ENCODE data around the gene PDXK. TPM values are rescaled to one million over a fixed set of nuclear protein-coding genes. Genes with fewer than 3 reads are reported as not detected.

PDXK gene
- polyA plus RNA-seq, 3 donors: 128 to 214 (median 210) TPM

- peak; percentile 44 to 69 (median 52) for DNase-seq
- Mint-ChIP-seq H3K4me1 (peaks cover 23% of the 10 kb centered on the region), H3K4me3 (peak overlapping the region in 1 of 2 donors; percentile 63), H3K36me3 (peaks cover 15 to 19% of the 10 kb centered on the region in 2 donors), H3K27ac (peak overlapping the region in 3 of 7 donors; percentile 16 to 69 (median 49)), H3K9me3 (peaks cover 5 to 16% (median 9%) of the 10 kb centered on the region in 7 donors), H3K27me3 (ENCODE audit: low read depth in 3 of 3) (peaks cover 2 to 5% (median 5%) of the 10 kb centered on the region in 3 donors)
- intact Hi-C loops (cut with micrococcal nuclease): no loop called here
- Histone ChIP-seq H3K79me2 (ENCODE audit: insufficient read depth, low read length) (no peaks in the 10 kb centered on the region), H3K27ac (ENCODE audit: low read depth in 1 of 2, low read length in 2 of 2) (no peak overlapping the region), H2AFZ (ENCODE audit: insufficient read depth, low read depth, low read length, poor library complexity, severe bottlenecking) (no peak overlapping the region), H4K20me1 (ENCODE audit: insufficient read depth, low read length) (peaks cover 21% of the 10 kb centered on the region), H3K4me2 (replicated peaks; ENCODE audit: extremely low read depth, low read length, poor library complexity, severe bottlenecking) (peak overlapping the region; percentile 31), H3K4me3 (replicated peaks in 1 of 3; ENCODE audit: low read depth in 2 of 3, low read length in 3 of 3) (peak overlapping the region in 1 of 3 experiments; percentile 3), H3K4me1 (ENCODE audit: control insufficient read depth in 1 of 2, insufficient read depth in 2 of 2, low read length in 2 of 2) (peaks cover 12 to 15% of the 10 kb centered on the region in 2 donors), H3K27me3 (ENCODE audit: control insufficient read depth in 2 of 2, insufficient read depth in 2 of 2, low read length in 2 of 2) (no peaks in the 10 kb centered on the region), H3K9ac (ENCODE audit: insufficient read depth, low read length, poor library complexity, severe bottlenecking) (no peak overlapping the region), H3K36me3 (replicated peaks in 1 of 2; ENCODE audit: control insufficient read depth in 1 of 2, insufficient read depth in 2 of 2, low read length in 2 of 2) (peaks cover 3 to 15% of the 10 kb centered on the region in 2 donors), H3K9me3 (replicated peaks in 1 of 2; ENCODE audit: control insufficient read depth in 1 of 2, insufficient read depth in 1 of 2, low read length in 2 of 2) (peaks cover 0 to 11% of the 10 kb centered on the region in 2 donors)
- 62% methylated on average over 32 of the region's 34 CpGs for WGBS (ENCODE audit: insufficient coverage)
- TF ChIP-seq CTCF (IDR thresholded peaks at IDR 0.05): no peak
These were observed 49.3 kb downstream of the PDXK start for GRCh38 chr21:43767984-43768867.

- no peak overlapping the region for H2AFZ ChIP-seq (ENCODE audit: insufficient read depth, low read depth, low read length, poor library complexity, severe bottlenecking)
- H3K27ac ChIP-seq (ENCODE audit: low read depth in 1 of 2, low read length in 2 of 2): no peak overlapping the region
- H3K27me3 ChIP-seq (ENCODE audit: control insufficient read depth in 2 of 2, insufficient read depth in 2 of 2, low read length in 2 of 2): no peaks in the 10 kb centered on the region
- no peak overlapping the region for H3K4me2 ChIP-seq (replicated peaks; ENCODE audit: extremely low read depth, low read length, poor library complexity, severe bottlenecking)
- DNase-seq: no peak
- peaks cover 26% of the 10 kb centered on the region for H4K20me1 ChIP-seq (ENCODE audit: insufficient read depth, low read length)
- no peak overlapping the region for H3K9ac ChIP-seq (ENCODE audit: insufficient read depth, low read length, poor library complexity, severe bottlenecking)
- Mint-ChIP-seq H3K36me3 (peaks cover 19% of the 10 kb centered on the region in 2 donors), H3K9me3 (peaks cover 5 to 16% (median 9%) of the 10 kb centered on the region in 7 donors), H3K27ac (peak overlapping the region in 2 of 7 donors; percentile 16 to 49), H3K4me1 (peaks cover 23% of the 10 kb centered on the region), H3K4me3 (peak overlapping the region in 1 of 2 donors; percentile 63), H3K27me3 (ENCODE audit: low read depth in 3 of 3) (peaks cover 2 to 5% (median 5%) of the 10 kb centered on the region in 3 donors)
- peaks cover 0 to 11% of the 10 kb centered on the region in 2 donors for H3K9me3 ChIP-seq (replicated peaks in 1 of 2; ENCODE audit: control insufficient read depth in 1 of 2, insufficient read depth in 1 of 2, low read length in 2 of 2)
- no peaks in the 10 kb centered on the region for H3K79me2 ChIP-seq (ENCODE audit: insufficient read depth, low read length)
- H3K4me1 ChIP-seq (ENCODE audit: control insufficient read depth in 1 of 2, insufficient read depth in 2 of 2, low read length in 2 of 2): peaks cover 12 to 15% of the 10 kb centered on the region in 2 donors
- 98% methylated on average over 7 of the region's 8 CpGs for WGBS (ENCODE audit: insufficient coverage)
- H3K36me3 ChIP-seq (replicated peaks in 1 of 2; ENCODE audit: control insufficient read depth in 1 of 2, insufficient read depth in 2 of 2, low read length in 2 of 2): peaks cover 9 to 17% of the 10 kb centered on the region in 2 donors
- TF ChIP-seq CTCF (IDR thresholded peaks at IDR 0.05): no peak
- H3K4me3 ChIP-seq (replicated peaks in 1 of 3; ENCODE audit: low read depth in 2 of 3, low read length in 3 of 3): no peak overlapping the region
- intact Hi-C loops (cut with micrococcal nuclease): no loop called here
These were observed 49.9 kb downstream of the PDXK start for GRCh38 chr21:43768868-43769167.

All from CD14-positive monocyte (primary cell).